SK-N-SH treated with all-trans-retinoic acid at 6 μM for 48 hours (cell line): ENCODE results near the gene GLS.

Source experiments
- ATAC-seq: fragments of 200-7000 bp; cut with Tn5 transposase; 3 replicates; pipeline ENCODE4 v1.9.1; 2020; ENCODE audit warnings: mild to moderate bottlenecking, moderate library complexity
- BACH2 ChIP-seq: fragments of 250-450 bp; sonication (Bioruptor Pico); IDR thresholded peaks from 2 replicates; pipeline ENCODE4 v1.9.0; 2021; ENCODE audit warnings: mild to moderate bottlenecking, borderline replicate concordance
- CREB5 ChIP-seq: fragments of 250-450 bp; sonication (Bioruptor Pico); IDR thresholded peaks from 2 replicates; pipeline ENCODE4 v1.5.1; 2020; ENCODE audit warnings: low read depth, mild to moderate bottlenecking, moderate library complexity
- CSDC2 ChIP-seq: fragments of 250-450 bp; sonication (Bioruptor Pico); IDR thresholded peaks from 2 replicates; pipeline ENCODE4 v1.5.0; 2020; ENCODE audit warnings: mild to moderate bottlenecking, moderate library complexity
- CSRNP3 ChIP-seq: fragments of 250-450 bp; sonication (Bioruptor Pico); IDR thresholded peaks from 2 replicates; pipeline ENCODE4 v1.5.1; 2021; ENCODE audit warnings: mild to moderate bottlenecking, moderate library complexity
- ESRRG ChIP-seq: fragments of 250-450 bp; sonication (Bioruptor Pico); IDR thresholded peaks from 2 replicates; pipeline ENCODE4 v1.6.1; 2021; ENCODE audit warnings: mild to moderate bottlenecking
- GLIS3 ChIP-seq: fragments of 250-450 bp; sonication (Bioruptor Pico); IDR thresholded peaks from 2 replicates; pipeline ENCODE4 v1.5.0; 2020; ENCODE audit warnings: mild to moderate bottlenecking, moderate library complexity
- ISL1 ChIP-seq: fragments of 250-450 bp; sonication (Bioruptor Pico); IDR thresholded peaks from 2 replicates; pipeline ENCODE4 v2.1.2; 2022; ENCODE audit warnings: mild to moderate bottlenecking, moderate library complexity
- POU6F1 ChIP-seq: fragments of 250-450 bp; sonication (Bioruptor Pico); IDR thresholded peaks from 2 replicates; pipeline ENCODE4 v1.8.0; 2021; ENCODE audit warnings: low read depth, mild to moderate bottlenecking, moderate library complexity, borderline replicate concordance
- PPARA ChIP-seq: fragments of 250-450 bp; sonication (Bioruptor Pico); IDR thresholded peaks from 2 replicates; pipeline ENCODE4 v1.5.0; 2020; ENCODE audit warnings: mild to moderate bottlenecking, borderline replicate concordance
- RARB ChIP-seq: fragments of 250-450 bp; sonication (Bioruptor Pico); IDR thresholded peaks from 2 replicates; pipeline ENCODE4 v1.8.0; 2021; ENCODE audit warnings: mild to moderate bottlenecking, moderate library complexity
- SNAI2 ChIP-seq: fragments of 250-450 bp; sonication (Bioruptor Pico); IDR thresholded peaks from 2 replicates; pipeline ENCODE4 v1.5.0; 2020; ENCODE audit warnings: mild to moderate bottlenecking, moderate library complexity
- TOX ChIP-seq: fragments of 250-450 bp; sonication (Bioruptor Pico); IDR thresholded peaks from 2 replicates; pipeline ENCODE4 v1.8.0; 2021; ENCODE audit warnings: mild to moderate bottlenecking, moderate library complexity, borderline replicate concordance
- ZFP3 ChIP-seq: fragments of 250-450 bp; sonication (Bioruptor Pico); IDR thresholded peaks from 2 replicates; pipeline ENCODE4 v1.5.0; 2020; ENCODE audit warnings: mild to moderate bottlenecking, moderate library complexity
- ZFP30 ChIP-seq: fragments of 450-650 bp; formaldehyde crosslinking; IDR thresholded peaks from 2 replicates; pipeline ENCODE4 v1.5.0; 2022; ENCODE audit warnings: mild to moderate bottlenecking, moderate library complexity
- ZNF565 ChIP-seq: fragments of 450-650 bp; formaldehyde crosslinking; conservative IDR thresholded peaks from 2 replicates; pipeline ENCODE4 v1.5.0; 2020; ENCODE audit warnings: low read depth, mild to moderate bottlenecking, moderate library complexity
- ZNF70 ChIP-seq: fragments of 450-650 bp; formaldehyde crosslinking; IDR thresholded peaks from 2 replicates; pipeline ENCODE4 v1.5.0; 2020; ENCODE audit warnings: mild to moderate bottlenecking, moderate library complexity
- ZNF8 ChIP-seq: fragments of 450-650 bp; formaldehyde crosslinking; IDR thresholded peaks from 2 replicates; pipeline ENCODE4 v1.5.0; 2020; ENCODE audit warnings: mild to moderate bottlenecking, moderate library complexity
- TF ChIP-seq, protein P1 (sequence below): fragments of 250-450 bp; sonication (Bioruptor Pico); IDR thresholded peaks from 2 replicates; pipeline ENCODE4 v1.8.0; 2020; ENCODE audit warnings: mild to moderate bottlenecking, moderate library complexity, borderline replicate concordance
- TF ChIP-seq, protein P2 (sequence below): fragments of 250-450 bp; sonication (Bioruptor Pico); IDR thresholded peaks from 2 replicates; pipeline ENCODE4 v1.5.0; 2020; ENCODE audit warnings: mild to moderate bottlenecking, moderate library complexity

The GLS gene

GRCh38 chr2:190981733-190982132 is 101.1 kb downstream of the GLS start:
- TF ChIP-seq ZNF565 (CRISPR knock-in tag) (no peak), GLIS3 (CRISPR knock-in tag) (no peak), SNAI2 (CRISPR knock-in tag) (no peak), POU6F1 (CRISPR knock-in tag) (no peak), ZNF8 (CRISPR knock-in tag) (no peak), RARB (no peak), CSRNP3 (CRISPR knock-in tag) (no peak), ESRRG (CRISPR knock-in tag) (no peak), ZFP30 (no peak), ZNF70 (CRISPR knock-in tag) (no peak), ISL1 (CRISPR knock-in tag) (no peak)
- TF ChIP-seq, protein P1, sequence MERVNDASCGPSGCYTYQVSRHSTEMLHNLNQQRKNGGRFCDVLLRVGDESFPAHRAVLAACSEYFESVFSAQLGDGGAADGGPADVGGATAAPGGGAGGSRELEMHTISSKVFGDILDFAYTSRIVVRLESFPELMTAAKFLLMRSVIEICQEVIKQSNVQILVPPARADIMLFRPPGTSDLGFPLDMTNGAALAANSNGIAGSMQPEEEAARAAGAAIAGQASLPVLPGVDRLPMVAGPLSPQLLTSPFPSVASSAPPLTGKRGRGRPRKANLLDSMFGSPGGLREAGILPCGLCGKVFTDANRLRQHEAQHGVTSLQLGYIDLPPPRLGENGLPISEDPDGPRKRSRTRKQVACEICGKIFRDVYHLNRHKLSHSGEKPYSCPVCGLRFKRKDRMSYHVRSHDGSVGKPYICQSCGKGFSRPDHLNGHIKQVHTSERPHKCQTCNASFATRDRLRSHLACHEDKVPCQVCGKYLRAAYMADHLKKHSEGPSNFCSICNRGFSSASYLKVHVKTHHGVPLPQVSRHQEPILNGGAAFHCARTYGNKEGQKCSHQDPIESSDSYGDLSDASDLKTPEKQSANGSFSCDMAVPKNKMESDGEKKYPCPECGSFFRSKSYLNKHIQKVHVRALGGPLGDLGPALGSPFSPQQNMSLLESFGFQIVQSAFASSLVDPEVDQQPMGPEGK (CRISPR knock-in tag), result no peak
- TF ChIP-seq, protein P2, sequence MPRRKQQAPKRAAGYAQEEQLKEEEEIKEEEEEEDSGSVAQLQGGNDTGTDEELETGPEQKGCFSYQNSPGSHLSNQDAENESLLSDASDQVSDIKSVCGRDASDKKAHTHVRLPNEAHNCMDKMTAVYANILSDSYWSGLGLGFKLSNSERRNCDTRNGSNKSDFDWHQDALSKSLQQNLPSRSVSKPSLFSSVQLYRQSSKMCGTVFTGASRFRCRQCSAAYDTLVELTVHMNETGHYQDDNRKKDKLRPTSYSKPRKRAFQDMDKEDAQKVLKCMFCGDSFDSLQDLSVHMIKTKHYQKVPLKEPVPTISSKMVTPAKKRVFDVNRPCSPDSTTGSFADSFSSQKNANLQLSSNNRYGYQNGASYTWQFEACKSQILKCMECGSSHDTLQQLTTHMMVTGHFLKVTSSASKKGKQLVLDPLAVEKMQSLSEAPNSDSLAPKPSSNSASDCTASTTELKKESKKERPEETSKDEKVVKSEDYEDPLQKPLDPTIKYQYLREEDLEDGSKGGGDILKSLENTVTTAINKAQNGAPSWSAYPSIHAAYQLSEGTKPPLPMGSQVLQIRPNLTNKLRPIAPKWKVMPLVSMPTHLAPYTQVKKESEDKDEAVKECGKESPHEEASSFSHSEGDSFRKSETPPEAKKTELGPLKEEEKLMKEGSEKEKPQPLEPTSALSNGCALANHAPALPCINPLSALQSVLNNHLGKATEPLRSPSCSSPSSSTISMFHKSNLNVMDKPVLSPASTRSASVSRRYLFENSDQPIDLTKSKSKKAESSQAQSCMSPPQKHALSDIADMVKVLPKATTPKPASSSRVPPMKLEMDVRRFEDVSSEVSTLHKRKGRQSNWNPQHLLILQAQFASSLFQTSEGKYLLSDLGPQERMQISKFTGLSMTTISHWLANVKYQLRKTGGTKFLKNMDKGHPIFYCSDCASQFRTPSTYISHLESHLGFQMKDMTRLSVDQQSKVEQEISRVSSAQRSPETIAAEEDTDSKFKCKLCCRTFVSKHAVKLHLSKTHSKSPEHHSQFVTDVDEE, result no peak
- ATAC-seq, result no peak

GRCh38 chr2:190982262-190983034 is 101.8 kb downstream of the GLS start:
- no peak for TF ChIP-seq ZFP3 (CRISPR knock-in tag)
- TF ChIP-seq CSDC2 (CRISPR knock-in tag), result no peak
- no peak for TF ChIP-seq BACH2
- no peak for TF ChIP-seq RARB
- no peak for TF ChIP-seq CREB5
- no peak for TF ChIP-seq ZNF8 (CRISPR knock-in tag)
- no peak for TF ChIP-seq POU6F1 (CRISPR knock-in tag)
- TF ChIP-seq ESRRG (CRISPR knock-in tag), result no peak
- TF ChIP-seq TOX (CRISPR knock-in tag), result no peak
- no peak for TF ChIP-seq GLIS3 (CRISPR knock-in tag)
- no peak for TF ChIP-seq PPARA (CRISPR knock-in tag)
- TF ChIP-seq ZFP30, result no peak
- TF ChIP-seq SNAI2 (CRISPR knock-in tag), result no peak
- TF ChIP-seq CSRNP3 (CRISPR knock-in tag), result no peak
- TF ChIP-seq, all 23 proteins: peak for 0
- no peak for ATAC-seq
